ENCODE measurements around the gene PLCXD3.
"Not testable (repeated sequence)": the region's sequence is repeated elsewhere in the genome, so short reads cannot be mapped to it uniquely, and the experiment has no call there.

The PLCXD3 gene

DNA sequence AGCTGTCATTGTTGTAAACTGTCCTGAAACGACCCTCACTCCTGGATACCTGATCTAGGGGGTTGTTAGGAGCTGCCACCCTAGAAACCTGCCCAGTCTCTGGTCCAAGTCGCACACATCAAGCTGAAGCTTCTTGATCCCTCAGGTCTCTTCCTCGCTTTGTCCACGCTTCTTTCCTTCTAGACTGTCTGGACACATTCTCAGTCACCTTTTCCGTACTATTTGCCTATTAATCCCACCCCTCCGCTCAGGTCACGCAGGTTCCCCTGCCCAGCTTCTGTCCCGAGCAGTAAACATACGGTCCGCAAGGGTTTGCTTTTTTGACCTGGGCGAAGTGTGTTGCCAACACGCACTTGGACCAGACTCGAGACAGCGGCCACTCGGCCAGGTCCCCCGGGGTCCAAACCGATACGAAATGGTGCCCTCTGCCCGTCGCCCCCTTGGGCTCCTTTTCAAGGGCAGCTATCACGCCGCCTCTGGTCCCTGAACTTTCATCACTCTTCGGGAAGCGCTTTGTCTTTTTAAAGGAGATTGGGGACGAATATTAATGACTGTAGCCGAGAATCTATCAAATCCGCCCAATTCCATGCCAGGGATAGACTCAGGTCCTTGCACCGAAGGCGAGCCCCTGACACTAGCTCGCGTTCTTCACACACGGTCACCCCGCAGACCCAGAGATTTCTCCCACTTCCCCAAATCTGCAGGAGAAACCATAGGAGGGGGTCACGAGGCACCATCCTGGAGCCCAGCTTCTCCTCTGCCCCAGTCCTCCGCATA is 814 bp downstream of the PLCXD3 start:
- H3K4me3 Mint-ChIP-seq, result no peak overlapping the region
- H3K36me3 Mint-ChIP-seq, result no peaks in the 10 kb centered on the region
- peaks cover 1% of the 10 kb centered on the region for H3K4me1 Mint-ChIP-seq (ENCODE audit: low read depth)
- no peak overlapping the region for H3K27ac Mint-ChIP-seq
- H3K27me3 Mint-ChIP-seq, result peaks cover 21% of the 10 kb centered on the region
- no peaks in the 10 kb centered on the region for H3K9me3 Mint-ChIP-seq (ENCODE audit: low read depth)

DNA sequence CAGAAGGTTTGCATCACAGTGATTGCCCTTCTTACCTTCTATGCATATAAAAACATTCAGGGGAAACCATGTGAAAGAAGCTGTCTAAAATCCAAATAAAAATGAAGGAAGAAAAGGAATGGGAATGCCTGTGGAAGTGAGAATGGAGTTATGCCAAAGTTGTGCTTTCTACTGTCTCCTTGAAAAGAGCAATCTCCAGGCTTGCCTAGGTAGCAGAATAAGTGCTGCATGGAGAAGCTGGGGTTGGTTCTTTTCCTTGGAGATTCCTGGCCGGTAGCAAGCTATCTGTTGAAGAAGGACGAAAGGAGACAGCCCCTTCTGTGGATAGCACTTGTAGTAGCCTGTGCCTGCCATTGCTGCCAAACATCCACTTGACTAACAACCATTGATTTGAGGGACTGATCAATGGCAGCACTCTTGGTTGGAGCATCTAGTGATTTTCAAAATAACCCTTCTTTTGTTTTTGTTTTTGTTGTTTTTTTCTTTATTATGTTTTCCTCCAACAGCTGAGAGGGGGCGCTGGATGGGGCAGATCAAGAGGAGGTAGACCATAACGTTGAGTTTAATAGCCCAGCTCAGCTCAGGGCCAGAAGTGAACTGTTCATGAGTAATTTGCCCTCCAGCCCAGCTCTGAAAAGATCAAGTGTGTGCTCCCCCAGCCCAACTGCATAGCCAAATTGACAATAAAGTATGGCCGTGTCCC is 1.6 kb downstream of the PLCXD3 start:
- Mint-ChIP-seq H3K9me3 (ENCODE audit: low read depth) (no peaks in the 10 kb centered on the region), H3K4me1 (ENCODE audit: low read depth) (peaks cover 1% of the 10 kb centered on the region), H3K4me3 (no peak overlapping the region), H3K27ac (no peak overlapping the region), H3K36me3 (no peaks in the 10 kb centered on the region), H3K27me3 (peaks cover 21% of the 10 kb centered on the region)

DNA sequence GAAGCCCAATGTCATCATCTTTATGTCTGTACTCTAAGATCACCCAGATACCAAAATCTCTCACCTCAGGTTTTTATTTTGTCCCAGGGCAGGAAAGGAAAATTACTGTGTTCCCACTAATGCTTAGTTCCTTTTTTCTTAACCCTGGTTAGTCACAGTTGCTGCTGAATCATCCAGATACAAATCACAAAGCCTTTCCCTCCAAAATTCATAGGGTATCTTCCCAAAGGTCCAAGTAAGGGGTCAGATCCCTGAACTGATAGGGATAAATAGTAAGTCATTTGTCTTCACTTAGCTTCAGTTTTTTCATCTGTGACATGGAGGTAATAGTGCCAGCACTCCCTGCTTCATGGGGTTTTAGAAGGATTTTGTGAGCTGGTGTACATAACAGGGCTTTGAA is 2.2 kb downstream of the PLCXD3 start:
- Mint-ChIP-seq H3K27ac (no peak overlapping the region), H3K4me3 (no peak overlapping the region), H3K4me1 (ENCODE audit: low read depth) (peaks cover 1% of the 10 kb centered on the region), H3K9me3 (ENCODE audit: low read depth) (no peaks in the 10 kb centered on the region), H3K36me3 (no peaks in the 10 kb centered on the region), H3K27me3 (peaks cover 21% of the 10 kb centered on the region)

DNA sequence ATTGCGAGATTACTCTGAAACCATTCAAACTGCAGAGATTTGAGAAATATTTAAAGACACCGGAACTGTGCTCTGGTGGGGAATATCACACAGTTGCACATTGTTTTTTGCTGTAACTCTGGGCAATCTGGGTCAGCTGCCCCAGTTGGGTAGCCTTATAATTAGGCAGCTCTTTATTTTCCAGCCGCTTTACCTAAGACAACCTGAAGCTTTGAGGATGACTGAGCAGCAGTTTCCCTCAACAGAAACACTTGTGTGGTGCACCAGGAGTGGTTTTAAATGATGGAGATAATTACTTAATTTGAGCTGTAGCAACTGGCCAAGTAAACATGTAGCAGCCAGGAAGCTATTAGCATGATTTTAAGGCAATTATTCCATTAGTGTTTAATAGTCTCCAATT is 2.9 kb downstream of the PLCXD3 start:
- Mint-ChIP-seq H3K4me3 (no peak overlapping the region), H3K27me3 (peaks cover 21% of the 10 kb centered on the region), H3K4me1 (ENCODE audit: low read depth) (peaks cover 1% of the 10 kb centered on the region), H3K27ac (no peak overlapping the region), H3K36me3 (no peaks in the 10 kb centered on the region), H3K9me3 (ENCODE audit: low read depth) (no peaks in the 10 kb centered on the region)

DNA sequence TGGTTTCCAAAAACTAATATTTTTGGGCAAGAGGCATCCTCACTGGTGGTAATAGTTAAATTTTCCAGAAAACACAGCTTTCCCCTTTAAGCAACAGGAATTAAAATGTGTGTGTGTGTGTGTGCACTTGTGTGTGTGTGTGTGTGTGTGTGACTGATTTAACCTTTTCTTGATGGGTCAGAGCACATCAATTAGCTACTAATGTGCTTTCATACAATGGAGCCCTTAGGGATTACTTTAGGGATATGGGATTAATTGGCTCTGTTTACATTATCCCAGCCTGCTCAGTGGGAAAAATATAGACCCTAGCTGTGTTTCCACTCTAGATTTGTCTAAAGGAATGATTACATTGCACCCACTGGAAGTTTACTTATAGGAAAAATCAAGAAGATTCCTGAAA is 6.5 kb downstream of the PLCXD3 start:
- no peaks in the 10 kb centered on the region for H3K9me3 Mint-ChIP-seq (ENCODE audit: low read depth)
- H3K27me3 Mint-ChIP-seq, result peaks cover 2% of the 10 kb centered on the region
- H3K4me1 Mint-ChIP-seq (ENCODE audit: low read depth), result no peaks in the 10 kb centered on the region
- no peak overlapping the region for H3K27ac Mint-ChIP-seq
- H3K36me3 Mint-ChIP-seq, result no peaks in the 10 kb centered on the region
- no peak overlapping the region for H3K4me3 Mint-ChIP-seq

DNA sequence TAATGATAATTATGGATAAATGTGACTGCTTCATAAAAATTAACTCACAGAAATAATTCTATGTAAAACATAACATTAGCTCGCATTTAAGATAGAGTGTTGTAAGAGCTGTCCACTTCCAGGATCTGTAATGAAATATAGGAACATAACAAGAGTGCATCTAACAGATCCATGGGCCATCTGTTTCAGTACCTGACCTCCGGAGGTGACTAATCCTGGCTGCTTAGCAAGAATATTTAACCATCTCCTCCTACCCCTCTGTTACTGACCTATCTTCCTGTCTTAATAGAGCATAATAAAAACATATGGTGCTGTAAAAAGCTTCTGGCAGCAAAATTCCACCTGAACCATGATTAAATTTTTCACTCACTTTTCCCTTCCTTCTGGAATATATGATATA is 7.1 kb downstream of the PLCXD3 start:
- no peaks in the 10 kb centered on the region for H3K36me3 Mint-ChIP-seq
- H3K4me1 Mint-ChIP-seq (ENCODE audit: low read depth), result no peaks in the 10 kb centered on the region
- H3K27ac Mint-ChIP-seq, result no peak overlapping the region
- no peaks in the 10 kb centered on the region for H3K9me3 Mint-ChIP-seq (ENCODE audit: low read depth)
- no peaks in the 10 kb centered on the region for H3K27me3 Mint-ChIP-seq
- H3K4me3 Mint-ChIP-seq, result no peak overlapping the region

DNA sequence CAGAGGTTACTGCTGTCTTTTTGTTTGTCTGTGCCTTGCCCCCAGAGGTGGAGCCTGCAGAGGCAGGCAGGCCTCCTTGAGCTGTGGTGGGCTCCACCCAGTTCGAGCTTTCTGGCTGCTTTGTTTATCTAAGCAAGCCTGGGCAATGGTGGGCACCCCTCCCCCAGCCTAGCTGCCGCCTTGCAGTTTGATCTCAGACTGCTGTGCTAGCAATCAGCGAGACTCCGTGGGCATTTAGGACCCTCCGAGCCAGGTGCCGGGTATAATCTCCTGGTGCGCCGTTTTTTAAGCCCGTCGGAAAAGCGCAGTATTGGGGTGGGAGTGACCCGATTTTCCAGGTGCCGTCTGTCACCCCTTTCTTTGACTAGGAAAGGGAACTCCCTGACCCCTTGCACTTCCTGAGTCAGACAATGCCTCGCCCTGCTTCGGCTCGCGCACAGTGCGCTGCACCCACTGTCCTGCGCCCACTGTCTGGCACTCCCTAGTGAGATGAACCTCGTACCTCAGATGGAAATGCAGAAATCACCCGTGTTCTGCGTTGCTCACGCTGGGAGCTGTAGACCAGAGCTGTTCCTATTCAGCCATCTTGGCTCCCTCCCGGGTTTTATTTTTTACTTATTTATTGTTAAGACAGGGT is 16.8 kb downstream of the PLCXD3 start:
- not testable (repeated sequence) for H3K36me3 Mint-ChIP-seq; H3K27me3 Mint-ChIP-seq; H3K9me3 Mint-ChIP-seq (ENCODE audit: low read depth); H3K4me3 Mint-ChIP-seq; H3K4me1 Mint-ChIP-seq (ENCODE audit: low read depth); H3K27ac Mint-ChIP-seq

DNA sequence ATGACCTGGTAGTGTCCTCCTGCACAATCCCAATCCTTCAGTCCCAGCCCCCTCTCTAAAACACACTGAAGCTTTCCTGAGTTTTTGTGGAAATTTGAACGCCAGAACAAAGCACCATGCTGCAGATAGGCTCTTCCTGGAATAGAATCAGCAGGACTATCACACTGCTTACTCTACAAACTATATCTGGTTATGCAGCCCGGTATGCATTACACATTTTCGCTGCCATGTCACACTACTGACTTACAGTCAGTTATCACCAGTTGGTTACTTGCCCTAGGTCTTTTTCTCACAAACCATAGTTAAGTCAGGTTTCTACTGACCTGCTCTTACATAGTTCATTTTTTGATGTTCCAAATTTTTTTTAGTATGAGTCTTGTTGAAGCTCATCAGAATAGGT is 24.9 kb downstream of the PLCXD3 start:
- H3K4me3 Mint-ChIP-seq, result no peak overlapping the region
- H3K27ac Mint-ChIP-seq, result no peak overlapping the region

DNA sequence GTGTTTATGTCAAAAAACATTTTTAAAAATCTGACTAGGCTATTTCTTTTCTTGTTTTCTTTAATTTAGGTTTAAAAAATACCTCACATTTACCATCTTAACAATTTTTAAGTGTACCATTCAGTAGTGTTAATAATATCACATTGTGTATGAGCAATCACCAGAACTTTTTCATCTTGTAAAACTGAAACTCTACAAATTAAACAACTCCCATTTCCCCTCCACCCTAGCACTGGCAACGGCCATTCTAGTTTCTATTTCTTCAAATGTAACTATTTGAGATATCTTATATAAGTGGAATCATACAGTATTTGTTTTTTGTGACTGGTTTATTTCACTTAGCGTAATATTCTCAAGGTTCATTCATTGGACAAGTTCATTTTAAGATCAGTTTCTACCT is 27.7 kb downstream of the PLCXD3 start:
- Mint-ChIP-seq H3K36me3 (no peaks in the 10 kb centered on the region), H3K9me3 (ENCODE audit: low read depth) (peaks cover under 1% of the 10 kb centered on the region), H3K27ac (no peak overlapping the region), H3K4me1 (ENCODE audit: low read depth) (no peaks in the 10 kb centered on the region), H3K4me3 (no peak overlapping the region), H3K27me3 (no peaks in the 10 kb centered on the region)

More for the DNA sequence above, 24.9 kb downstream of the PLCXD3 start:
- Mint-ChIP-seq H3K9me3 (ENCODE audit: low read depth) (no peaks in the 10 kb centered on the region), H3K4me1 (ENCODE audit: low read depth) (no peaks in the 10 kb centered on the region), H3K36me3 (no peaks in the 10 kb centered on the region), H3K27me3 (no peaks in the 10 kb centered on the region)

DNA sequence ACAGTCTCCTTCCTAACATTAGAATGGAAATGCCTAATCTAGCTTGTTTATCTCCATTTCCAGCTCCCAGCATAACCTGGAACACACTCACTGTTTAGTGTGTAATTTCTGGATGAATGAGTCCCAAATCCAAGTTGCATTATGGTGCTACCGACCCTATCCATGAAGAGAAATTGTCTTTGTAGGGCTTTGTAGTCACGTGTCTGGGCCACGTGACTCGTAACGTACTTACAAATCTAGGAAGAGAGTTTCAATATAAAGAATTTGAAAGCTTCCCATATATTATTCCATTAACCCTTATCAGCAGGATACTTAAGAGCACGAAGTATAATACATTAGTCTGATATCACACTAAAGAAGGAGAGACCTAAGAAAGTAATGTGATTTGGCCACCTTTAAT is 28.2 kb downstream of the PLCXD3 start:
- peaks cover 5% of the 10 kb centered on the region for H3K9me3 Mint-ChIP-seq (ENCODE audit: low read depth)
- no peaks in the 10 kb centered on the region for H3K4me1 Mint-ChIP-seq (ENCODE audit: low read depth)
- H3K27me3 Mint-ChIP-seq, result no peaks in the 10 kb centered on the region
- H3K27ac Mint-ChIP-seq, result no peak overlapping the region
- H3K4me3 Mint-ChIP-seq, result no peak overlapping the region
- no peaks in the 10 kb centered on the region for H3K36me3 Mint-ChIP-seq

DNA sequence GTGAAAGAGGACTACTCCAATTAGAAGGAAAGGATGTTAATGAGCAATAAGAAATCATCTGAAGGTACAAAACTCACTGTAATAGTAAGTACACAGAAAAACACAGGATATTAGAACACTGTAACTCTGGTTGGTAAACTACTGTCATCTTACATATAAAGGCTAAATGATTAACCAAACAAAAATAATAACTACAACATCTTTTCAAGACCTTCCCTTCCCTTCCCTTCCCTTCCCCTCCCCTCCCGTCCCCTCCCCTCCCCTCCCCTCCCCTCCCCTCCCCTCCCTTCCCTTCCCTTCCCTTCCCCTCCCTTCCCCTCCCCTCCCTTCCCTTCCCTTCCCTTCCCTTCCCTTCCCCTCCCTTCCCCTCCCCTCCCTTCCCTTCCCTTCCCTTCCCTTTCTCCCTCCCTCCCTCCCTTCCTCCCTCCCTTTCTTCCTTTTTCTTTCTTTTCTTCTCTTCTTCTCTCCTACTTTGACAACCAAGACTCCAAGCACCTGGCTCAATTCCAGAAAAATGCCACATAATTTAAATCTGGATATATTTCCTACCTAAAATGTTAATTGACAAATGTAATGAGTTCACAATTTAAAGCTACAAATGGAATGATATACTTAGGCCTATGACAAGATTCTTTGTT is 38.7 kb downstream of the PLCXD3 start:
- not testable (repeated sequence) for H3K27me3 Mint-ChIP-seq; H3K27ac Mint-ChIP-seq; H3K4me3 Mint-ChIP-seq; H3K4me1 Mint-ChIP-seq (ENCODE audit: low read depth); H3K36me3 Mint-ChIP-seq
- H3K9me3 Mint-ChIP-seq (ENCODE audit: low read depth), result peaks cover 38% of the 10 kb centered on the region

DNA sequence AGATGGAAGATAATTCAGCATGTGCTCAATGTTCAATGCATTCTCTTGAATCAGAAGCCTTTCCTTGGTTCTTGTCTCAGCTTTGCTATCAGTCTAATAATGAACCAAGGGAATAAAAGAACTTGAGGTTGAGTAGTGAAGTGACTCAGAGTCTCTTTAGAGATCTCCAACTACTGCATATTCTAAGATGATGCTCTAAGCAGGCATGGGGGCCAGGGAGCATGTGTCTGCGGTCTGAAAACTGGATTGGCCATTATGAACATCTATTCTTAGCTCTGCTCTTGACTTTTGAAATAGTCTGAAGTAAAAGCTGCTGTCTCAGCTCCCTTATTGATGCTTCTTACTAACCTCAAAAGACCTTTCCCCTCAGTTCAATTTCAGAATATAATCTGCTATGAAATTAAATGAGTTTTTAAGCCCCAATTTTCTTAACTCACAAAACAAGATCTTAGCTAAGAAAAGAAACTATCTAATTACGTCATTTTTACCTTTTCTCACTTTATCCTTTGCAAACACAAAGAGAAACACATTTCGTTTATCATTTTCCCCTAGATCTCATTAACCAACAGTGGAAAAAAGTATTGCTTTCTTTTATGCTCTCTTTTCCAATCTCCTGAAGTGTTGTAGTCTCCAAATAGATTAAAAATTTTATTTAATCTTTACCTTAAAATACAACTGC is 44.8 kb downstream of the PLCXD3 start:
- Mint-ChIP-seq H3K36me3 (no peaks in the 10 kb centered on the region), H3K9me3 (ENCODE audit: low read depth) (peaks cover 26% of the 10 kb centered on the region), H3K4me3 (no peak overlapping the region), H3K27me3 (no peaks in the 10 kb centered on the region), H3K27ac (no peak overlapping the region), H3K4me1 (ENCODE audit: low read depth) (no peaks in the 10 kb centered on the region)

DNA sequence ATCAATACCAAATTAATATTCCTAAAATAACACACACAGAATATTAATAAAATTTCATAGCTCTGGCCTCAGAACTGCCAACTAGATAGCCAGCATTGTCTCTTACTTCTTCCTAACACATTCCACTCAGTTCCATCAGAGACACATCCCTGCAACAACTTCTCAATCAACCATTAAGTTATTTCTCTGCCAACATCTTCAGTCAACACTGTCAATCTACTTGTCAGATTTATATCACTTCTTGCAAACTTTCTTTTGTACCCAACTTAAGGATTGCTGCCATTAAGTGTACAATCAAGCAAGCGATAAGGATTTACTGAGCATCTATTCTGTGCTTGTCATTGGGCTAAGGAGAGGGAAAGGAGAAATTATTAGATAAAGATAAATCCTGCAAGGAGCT is 50.8 kb downstream of the PLCXD3 start:
- H3K27ac Mint-ChIP-seq, result no peak overlapping the region
- H3K4me1 Mint-ChIP-seq (ENCODE audit: low read depth), result no peaks in the 10 kb centered on the region
- H3K27me3 Mint-ChIP-seq, result no peaks in the 10 kb centered on the region
- no peaks in the 10 kb centered on the region for H3K9me3 Mint-ChIP-seq (ENCODE audit: low read depth)
- no peak overlapping the region for H3K4me3 Mint-ChIP-seq
- no peaks in the 10 kb centered on the region for H3K36me3 Mint-ChIP-seq

DNA sequence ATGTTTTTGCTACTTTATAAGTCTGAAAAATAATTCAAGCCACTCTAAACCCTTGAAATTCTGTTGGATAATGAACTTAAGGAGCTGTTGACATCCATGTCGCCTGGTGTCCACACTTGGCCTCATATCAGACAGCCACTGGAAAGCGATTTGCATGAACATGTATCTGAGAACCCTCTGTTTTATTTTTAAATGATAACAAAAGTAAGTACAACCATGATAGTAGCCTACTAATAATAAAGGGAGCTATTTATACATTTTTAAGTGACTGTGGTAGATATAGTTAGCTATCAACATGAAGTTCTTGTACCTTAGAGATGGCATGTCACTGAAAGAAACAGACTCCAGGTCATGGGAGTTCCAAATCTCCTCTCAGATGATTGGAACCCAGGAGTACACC is 53.3 kb downstream of the PLCXD3 start:
- Mint-ChIP-seq H3K27ac (no peak overlapping the region), H3K9me3 (ENCODE audit: low read depth) (no peaks in the 10 kb centered on the region), H3K4me1 (ENCODE audit: low read depth) (no peaks in the 10 kb centered on the region), H3K36me3 (no peaks in the 10 kb centered on the region), H3K4me3 (no peak overlapping the region), H3K27me3 (no peaks in the 10 kb centered on the region)

DNA sequence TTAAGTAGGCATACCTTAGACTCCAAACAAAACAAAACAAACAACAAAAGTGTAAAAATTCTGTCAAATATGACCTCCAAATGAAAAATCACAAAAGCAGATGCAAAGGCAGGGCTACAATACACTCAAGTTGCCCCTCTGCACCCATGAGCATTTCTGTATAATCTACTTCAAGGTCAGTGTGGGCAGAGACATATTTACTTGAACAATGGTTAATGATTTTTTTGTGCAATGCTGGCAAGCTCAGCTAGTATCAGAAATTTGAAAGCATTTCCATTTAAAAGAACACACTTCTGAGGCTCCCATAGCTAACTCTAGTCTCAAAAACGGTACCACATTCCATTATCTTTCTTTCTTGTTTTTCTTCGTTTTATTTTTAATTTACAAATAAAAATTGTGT is 57.9 kb downstream of the PLCXD3 start:
- no peaks in the 10 kb centered on the region for H3K9me3 Mint-ChIP-seq (ENCODE audit: low read depth)
- no peaks in the 10 kb centered on the region for H3K4me1 Mint-ChIP-seq (ENCODE audit: low read depth)
- H3K27ac Mint-ChIP-seq, result no peak overlapping the region
- no peaks in the 10 kb centered on the region for H3K36me3 Mint-ChIP-seq
- no peaks in the 10 kb centered on the region for H3K27me3 Mint-ChIP-seq
- no peak overlapping the region for H3K4me3 Mint-ChIP-seq

All from activated naive CD8-positive, alpha-beta T cell (primary cell).